PC-9 (cell line): ENCODE results near the gene SLC44A1.

Source experiments
- CTCF ChIP-seq: fragments of 200-600 bp; sonication (generic); conservative IDR thresholded peaks from 2 replicates; pipeline ENCODE4 v1.6.1; 2017; ENCODE audit warnings: mixed run types, antibody characterized with exemption, mild to moderate bottlenecking, moderate library complexity
- EZH2 ChIP-seq: fragments of 200-600 bp; sonication (generic); IDR thresholded peaks from 2 replicates; pipeline ENCODE4 v1.8.0; 2017; ENCODE audit warnings: antibody characterized with exemption, low read depth

DNA sequence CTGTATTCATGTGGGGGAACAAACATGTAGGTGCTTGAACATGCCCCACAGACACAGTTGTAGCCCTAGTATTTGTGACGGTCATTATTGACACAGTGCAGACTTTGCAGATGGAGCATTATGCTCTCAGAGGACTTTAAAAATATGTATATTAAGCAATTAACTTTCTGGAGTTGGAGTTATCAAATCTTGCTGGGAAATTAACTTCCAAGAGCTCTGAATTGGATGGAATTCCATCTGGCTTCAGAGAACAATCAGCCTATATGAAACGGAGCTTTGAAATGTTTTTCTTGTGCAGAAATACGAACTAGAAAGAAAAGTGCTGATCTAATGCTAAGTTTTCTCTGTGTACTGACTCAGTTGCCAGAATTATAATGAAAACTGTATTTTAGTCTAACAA lies 152.4 kb downstream of the SLC44A1 start:
- TF ChIP-seq CTCF: no peak
- TF ChIP-seq EZH2: no peak
